Fibroblast of skin of left quadriceps (primary cell): Measurements from ENCODE around the gene GRWD1.

Experiments used
- DNase-seq, 2 experiments: peaks; one replicate each; pipeline ENCODE4 v3.0.0-alpha.2; 2013; ENCODE audit warnings: low read depth in 2 of 2

Gene GRWD1

DNA sequence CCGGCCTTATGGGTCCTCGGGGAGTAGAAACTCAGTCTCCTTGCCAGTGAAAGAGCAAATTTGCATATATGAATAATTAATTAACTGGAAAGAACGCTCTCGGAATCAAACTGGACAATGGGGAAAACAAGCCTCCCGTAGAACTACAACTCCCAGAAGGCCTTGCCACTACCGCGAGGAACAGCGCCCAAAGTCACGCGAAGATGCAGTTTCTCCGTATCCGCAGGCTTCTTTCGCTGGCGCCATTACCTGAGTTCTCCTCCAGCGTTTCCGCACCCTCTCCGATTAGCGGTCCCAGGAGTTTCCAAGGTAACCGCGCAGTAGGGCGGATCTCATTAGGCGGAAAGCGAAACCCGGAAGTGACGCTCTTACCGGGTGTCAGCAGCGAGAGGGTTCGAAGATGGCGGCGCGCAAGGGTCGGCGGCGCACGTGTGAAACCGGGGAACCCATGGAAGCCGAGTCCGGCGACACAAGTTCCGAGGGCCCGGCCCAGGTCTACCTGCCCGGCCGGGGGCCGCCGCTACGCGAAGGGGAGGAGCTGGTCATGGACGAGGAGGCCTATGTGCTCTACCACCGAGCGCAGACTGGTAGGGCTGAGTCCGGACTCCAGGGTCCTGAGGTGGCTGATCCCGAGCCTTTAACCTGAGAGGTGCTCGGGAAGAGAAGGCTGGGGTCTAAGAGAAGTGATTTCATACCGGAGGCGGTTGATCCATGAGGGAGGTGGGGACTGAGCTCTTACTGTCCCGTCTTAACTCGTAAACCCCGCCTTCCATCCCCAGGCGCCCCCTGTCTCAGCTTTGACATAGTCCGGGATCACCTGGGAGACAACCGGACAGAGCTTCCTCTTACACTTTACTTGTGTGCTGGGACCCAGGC is at the start of gene GRWD1:
Gene GRWD1, plus strand, starts transcription at position 378 of the 876 bp plus-strand sequence. Its CDS starts 23 bp downstream, at position 401.
- peak; percentile 92 to 93 for DNase-seq

DNA sequence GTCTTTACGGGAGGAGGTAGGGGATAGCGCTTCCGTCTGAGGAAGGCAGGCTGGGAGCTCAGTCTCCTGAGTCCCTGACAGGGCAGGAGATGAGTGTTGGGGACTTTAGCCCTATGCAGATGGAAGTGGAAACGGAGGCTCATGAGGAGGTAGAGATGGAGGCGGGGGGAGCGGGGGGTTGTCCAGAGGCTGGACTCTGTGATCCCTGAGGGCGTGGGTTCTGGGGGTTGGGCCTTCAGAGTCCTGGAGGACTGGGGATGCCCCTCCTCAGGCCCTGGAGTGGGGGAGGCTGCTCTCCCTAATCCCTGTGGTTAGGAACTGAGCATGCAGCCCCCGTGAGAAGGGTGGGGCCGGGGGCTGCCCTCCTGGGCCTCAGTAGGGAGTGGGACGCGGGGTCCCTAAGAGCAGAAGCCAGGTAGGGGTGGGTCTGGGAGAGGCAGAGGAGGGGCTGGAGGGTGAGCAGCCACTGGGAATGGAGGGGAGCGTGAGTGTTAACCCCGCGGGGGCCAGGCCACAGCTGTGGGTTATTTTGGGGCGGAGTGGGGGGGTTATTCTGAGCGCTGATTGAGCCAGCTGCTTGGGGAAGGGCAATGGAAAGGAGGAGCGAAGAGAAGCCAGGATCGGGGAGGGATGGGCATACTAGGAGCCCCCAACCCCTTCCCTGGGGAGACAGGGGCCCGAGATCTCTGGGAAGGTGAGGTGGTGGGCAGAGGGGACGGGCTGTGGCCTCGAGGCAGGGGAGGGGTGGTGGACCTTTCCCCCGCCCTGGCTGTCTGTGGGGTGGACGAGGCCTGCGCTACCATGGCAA is 49.6 kb upstream of the GRWD1 start:
- DNase-seq, result no peak

DNA sequence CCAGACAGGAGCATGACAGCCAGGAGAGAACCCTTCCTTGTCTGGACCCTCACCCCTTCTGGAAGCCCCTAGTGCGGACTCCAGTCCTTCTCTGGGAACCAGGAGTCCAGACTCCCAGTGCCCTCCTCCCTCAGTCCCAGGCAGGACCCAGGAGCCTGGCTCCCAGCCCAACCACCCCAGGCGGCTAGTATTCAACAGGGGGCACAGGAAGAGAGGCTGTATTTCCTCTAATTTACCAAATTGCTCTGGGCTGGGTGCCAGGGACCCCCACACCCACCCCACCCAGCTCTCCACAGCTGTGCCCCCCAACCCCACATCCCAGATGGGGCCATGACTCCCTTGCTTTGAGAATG is 49.0 kb upstream of the GRWD1 start:
- no peak for DNase-seq

DNA sequence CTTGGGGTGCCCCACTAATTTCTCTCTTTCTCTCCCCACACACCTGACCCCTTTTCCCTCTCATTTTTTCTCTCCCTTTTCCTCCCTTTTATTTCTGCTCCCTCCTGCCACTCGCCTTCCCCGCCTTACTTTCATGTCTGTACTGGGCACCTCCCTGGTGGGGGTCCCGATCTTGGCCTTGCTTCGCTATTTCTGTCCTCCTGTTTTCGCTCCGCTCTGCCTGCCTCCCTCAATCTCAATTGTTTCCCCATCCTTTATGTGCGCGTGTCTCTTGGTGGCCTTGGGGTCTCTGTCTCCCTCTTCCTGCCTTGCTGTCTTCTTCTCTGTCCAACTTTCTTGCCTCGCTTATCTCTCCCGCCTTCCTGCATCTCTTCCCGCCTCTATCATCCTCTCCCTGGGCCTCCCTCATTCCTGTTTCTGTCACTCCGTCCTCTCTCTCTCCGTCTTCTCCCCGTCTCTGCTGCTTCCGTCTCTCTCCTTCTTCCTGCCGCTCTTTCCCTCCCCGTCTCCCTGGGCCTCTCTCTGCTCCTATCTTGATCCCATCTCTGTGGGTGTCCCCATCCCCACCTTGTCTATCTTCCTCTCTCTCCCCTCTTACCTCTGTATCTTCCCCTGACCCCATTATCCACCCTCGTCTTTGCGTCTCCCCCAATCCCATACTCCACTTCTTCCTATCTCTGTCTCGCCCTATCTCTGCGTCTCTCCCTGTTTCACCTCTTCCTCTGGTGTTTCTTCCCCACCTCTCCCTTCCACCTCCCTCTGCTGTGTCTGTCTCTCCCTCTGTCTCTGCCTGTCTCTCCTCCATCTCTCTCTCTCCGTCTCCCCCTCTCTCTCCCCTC is 48.3 kb upstream of the GRWD1 start:
- no peak for DNase-seq

DNA sequence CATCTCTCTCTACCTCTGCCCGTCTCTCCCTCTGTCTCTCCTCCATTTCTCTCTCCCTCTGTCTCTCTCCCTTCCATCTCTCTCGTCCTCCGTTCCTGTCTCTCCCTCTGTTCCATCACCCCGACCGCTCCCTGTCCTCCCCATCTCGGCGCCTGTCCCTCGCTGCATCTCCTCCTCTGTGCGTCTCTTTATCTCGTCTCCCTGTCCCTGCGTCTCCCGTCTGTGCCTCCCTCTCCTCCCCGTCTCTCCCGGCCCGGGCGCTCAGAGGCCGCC is 47.7 kb upstream of the GRWD1 start:
- DNase-seq, result no peak

DNA sequence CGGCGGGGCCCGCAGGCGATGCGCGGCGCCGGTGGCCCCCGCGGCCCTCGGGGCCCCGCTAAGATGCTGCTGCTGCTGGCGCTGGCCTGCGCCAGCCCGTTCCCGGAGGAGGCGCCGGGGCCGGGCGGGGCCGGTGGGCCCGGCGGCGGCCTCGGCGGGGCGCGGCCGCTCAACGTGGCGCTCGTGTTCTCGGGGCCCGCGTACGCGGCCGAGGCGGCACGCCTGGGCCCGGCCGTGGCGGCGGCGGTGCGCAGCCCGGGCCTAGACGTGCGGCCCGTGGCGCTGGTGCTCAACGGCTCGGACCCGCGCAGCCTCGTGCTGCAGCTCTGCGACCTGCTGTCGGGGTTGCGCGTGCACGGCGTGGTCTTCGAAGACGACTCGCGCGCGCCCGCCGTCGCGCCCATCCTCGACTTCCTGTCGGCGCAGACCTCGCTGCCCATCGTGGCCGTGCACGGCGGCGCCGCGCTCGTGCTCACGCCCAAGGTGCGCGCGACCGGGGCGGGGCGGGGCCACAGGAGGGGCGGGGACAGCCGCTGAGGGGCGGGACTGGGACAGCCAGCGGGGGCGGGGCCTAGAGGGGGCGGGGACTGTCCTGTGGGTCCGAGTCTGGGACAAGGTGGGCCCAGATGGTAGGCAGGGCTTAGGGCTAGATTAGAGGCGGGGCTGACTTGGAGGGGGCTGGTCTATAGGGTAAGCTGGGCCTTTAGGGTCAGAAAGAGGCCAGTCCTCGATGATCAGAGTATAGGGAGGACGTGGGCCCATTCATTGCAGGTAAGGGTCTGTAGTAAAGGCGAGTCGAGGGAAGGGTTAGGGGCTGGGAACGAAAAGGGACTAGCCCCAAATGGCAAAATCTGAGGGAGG is 47.2 kb upstream of the GRWD1 start:
- DNase-seq, result peak; percentile 65 to 68

DNA sequence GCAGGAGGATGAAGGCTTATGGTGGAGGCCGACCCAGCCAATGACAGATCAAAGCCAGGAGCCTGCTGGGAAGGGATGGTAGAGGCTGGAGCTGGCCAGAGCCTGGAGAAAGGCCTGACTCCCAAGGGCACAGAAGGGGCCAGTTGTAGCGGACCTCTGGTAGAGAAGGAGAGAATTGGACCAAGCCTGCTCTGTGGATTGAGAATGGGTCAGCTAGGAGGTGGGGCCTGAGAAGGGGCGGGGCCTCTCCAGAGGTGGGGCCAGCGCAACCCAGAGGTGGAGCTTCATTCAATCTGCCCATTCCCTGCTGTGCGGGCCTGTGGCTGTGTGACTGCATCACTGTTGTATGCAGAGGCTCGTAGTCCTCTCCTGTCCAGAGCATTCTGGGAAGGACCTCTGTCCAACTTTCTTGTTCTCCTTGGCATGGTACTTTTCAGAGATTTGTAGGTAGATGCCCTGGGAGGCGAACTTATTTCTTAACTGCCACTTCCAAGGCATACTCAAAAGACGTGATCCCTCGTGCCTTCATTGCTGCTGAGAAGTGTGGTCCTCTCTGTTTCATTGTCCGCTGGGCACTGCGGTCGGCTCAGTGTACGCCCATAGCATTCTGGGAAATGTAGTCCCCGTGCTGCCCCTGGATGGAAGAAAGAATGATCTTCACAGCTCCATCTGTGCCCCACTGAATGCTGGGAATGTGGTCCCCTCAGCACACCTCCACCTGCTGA is 45.6 kb upstream of the GRWD1 start:
- no peak for DNase-seq

DNA sequence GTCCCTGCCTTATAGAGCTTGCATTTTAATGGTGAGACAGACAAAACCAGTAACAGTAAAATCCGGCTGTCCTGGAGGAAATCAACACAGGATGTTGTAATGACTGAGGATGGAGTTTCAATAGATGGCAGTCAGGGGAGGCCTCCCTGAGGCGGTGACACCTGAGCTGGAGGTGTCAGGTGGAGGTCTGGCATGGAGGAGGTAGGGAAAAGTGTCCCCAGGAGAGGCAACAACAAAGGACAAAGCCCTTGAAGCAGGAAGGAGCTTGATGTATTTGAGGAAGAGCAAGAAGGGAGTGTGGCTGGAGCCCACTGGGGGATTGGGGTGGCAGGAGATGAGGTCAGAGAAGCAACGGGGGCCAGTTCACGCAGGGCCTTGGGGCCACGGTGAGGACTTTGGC is 44.5 kb upstream of the GRWD1 start:
- DNase-seq, result no peak

DNA sequence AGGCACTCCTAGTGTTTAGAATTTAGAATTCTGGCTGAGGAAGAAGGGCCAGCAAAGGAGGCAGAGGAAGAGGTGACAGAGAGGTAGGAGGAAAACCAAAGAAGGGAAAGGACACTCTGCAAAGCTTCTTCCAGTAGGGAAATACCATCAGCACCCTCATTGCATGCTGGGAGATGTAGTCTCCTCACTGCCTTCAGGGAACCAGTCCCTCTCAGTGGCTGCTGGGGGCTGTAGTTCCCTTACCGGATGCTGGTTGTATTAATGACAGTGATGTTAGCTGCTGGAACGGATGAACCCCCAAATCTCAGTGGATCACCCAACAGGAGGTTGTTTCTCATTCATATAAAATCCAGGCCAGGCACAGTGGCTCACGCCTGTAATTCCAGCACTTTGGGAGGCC is 42.2 kb upstream of the GRWD1 start:
- no peak for DNase-seq

DNA sequence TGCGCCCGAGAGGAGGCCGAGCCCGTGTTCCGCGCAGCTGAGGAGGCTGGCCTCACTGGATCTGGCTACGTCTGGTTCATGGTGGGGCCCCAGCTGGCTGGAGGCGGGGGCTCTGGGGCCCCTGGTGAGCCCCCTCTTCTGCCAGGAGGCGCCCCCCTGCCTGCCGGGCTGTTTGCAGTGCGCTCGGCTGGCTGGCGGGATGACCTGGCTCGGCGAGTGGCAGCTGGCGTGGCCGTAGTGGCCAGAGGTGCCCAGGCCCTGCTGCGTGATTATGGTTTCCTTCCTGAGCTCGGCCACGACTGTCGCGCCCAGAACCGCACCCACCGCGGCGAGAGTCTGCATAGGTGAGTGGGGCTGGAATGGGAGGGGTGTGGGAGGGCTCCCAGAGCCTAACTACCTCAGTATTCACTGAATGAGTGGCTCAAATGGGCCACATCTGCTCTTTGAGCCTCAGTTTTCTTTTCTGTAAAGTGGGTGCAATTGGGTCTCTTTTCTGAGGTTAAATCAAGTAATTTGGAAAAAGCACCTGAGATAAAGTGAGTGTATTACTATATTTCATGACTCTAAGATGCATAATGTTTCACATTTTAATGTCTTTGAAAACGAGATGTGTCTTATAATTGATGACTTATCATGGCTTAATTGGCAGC is 40.6 kb upstream of the GRWD1 start:
- DNase-seq, result no peak

DNA sequence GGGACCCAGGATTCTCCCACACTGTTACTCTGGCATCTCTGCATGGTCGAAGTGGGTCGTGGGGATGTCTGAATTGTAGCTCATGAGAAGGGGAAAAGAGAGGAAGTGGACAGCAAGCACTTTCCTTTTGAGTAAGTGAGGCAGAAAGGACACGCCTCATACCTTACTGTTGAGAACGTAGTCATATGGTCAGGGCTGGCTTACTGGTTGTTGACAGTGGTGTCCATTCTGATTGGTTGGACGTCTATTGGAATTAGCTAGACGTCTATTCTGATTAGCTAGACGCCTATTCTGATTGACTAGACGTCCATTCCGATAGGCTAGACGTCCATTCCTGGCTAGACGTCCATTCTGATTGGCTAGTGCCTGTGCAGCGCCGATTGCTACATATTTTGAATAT is 39.9 kb upstream of the GRWD1 start:
- DNase-seq, result no peak

DNA sequence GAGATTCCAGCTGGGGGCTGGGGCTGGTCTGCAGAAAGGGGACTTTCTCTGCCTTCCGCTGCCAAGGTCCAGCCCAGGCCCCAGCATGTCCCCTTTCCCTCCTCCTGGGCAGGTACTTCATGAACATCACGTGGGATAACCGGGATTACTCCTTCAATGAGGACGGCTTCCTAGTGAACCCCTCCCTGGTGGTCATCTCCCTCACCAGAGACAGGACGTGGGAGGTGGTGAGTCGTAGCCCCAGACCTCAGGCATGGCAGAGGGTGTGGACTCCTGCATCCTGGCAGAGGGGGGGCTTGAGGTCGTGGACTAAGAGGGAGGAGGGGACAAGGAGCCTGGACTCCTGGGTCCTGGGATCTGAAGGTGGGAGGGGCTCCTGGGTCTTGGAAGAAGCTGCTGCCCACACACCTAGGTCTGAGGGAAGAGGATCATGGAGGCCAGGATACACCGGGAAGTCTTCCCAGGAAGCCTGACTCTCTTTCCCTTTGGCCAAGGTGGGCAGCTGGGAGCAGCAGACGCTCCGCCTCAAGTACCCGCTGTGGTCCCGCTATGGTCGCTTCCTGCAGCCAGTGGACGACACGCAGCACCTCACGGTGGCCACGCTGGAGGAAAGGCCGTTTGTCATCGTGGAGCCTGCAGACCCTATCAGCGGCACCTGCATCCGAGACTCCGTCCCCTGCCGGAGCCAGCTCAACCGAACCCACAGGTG is 31.8 kb upstream of the GRWD1 start:
- no peak for DNase-seq

DNA sequence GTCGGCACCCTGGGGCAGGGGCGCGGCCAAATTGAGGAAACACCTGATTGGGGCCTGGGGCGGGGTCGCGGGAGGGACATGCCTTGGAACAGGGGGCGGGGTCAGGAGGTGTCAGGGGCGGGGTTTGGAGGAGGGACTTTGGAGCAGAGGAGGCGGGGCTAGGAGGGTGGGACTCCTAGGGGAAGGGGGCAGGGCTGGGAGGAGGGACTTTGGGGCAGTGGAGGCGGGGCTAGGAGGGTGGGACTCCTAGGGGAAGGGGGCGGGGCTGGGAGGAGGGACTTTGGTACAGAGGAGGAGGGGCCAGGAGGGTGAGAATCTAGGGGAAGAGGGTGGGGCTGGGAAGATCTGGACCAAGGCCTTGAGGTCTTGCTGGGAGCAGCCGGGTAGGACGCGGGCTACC is 30.4 kb upstream of the GRWD1 start:
- DNase-seq, result no peak

DNA sequence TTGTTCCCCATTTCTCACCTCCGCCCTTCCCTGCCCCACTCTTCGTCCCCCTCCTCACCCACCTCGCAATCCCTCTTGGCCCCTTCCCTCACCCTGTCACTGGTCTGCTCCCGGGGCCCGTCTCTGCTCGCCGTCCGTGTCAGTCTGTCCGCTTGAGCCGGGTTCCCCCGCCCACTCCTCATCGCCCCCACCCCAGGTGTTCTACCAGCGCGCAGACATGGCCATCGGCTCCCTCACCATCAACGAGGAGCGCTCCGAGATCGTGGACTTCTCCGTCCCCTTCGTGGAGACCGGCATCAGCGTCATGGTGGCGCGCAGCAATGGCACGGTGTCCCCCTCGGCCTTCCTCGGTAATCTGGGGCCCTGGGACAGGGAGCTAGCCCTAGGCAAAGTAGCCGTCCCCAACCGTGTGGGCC is 30.0 kb upstream of the GRWD1 start:
- DNase-seq, result no peak

DNA sequence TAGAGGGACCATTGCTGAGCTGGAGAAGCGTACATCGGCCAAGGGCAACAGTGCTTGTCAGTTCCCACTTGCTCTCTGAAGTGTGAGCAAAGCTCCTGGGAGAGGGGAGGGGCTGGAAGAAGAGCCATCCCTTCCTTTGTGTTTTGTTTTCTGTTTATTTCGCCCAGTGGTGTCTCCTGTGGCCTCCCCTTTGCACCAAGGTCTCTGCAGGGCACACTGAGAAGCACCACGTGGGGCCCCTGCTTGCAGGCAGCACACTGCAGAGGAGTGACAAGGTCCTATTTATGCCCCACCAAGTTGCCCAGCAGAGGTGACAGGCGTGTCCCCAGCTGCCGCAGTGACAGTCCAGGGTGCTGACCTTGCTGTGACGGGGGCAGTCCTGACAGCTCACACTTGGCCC is 28.4 kb upstream of the GRWD1 start:
- DNase-seq, result no peak

DNA sequence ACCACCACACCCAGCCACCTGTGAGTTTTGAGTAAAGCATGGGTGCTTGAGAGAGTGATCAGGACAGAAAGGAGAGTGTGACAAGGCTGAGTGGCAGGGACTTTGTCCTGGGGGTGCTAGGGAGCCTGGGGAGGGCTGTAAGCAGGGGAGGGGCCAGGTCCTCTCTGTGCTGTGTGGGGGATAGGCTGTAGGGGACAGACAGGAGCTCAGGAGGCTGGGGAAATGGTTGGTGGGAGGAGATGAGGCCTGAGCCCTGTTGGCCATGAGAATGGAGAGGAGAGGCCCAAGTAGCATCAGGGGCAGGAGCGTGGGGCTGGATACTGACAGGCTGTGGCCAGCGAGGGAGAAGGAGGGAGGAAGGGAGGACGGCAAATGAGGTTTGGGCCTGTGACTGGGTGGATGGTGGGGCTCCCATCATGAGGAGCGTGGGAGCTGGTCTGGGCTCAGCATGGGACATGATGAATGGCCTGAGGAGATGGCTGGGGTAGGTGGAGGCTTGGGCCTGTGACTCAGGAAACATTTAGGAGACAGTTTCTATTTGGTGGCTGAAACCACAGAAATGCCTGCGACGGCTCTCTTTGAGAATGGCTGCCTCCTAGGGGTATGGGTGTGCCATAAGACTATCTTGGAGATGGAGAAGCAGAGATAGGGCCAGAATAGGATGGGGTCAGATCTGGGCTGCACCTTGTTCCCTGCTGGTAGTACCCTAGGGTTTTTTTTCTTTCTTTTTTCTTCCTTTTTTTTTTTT is 27.3 kb upstream of the GRWD1 start:
- no peak for DNase-seq

DNA sequence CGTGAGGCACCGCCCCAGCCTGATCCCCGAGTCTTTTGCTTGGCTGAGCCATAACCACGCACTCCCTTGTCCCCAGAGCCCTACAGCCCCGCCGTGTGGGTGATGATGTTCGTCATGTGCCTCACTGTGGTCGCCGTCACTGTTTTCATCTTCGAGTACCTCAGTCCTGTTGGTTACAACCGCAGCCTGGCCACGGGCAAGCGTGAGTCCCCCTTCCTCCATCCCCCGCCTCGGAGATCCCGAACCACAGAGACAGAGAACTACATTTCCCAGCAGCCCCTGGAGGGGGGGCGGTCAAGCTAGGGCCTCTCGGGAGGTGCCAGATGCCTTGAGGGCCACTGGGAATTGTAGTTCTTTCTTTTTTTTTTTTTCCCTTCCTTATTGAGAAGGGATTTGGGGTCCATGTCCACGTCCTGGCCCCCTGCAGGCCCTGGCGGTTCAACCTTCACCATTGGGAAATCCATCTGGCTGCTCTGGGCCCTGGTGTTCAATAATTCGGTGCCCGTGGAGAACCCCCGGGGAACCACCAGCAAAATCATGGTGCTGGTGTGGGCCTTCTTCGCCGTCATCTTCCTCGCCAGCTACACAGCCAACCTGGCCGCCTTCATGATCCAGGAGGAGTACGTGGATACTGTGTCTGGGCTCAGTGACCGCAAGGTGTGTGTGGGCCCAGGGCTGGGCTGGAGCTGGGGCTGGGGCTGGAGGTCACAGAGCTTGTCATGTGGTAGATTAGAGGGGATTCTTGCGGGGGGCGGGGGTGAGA is 26.4 kb upstream of the GRWD1 start:
- DNase-seq, result no peak

DNA sequence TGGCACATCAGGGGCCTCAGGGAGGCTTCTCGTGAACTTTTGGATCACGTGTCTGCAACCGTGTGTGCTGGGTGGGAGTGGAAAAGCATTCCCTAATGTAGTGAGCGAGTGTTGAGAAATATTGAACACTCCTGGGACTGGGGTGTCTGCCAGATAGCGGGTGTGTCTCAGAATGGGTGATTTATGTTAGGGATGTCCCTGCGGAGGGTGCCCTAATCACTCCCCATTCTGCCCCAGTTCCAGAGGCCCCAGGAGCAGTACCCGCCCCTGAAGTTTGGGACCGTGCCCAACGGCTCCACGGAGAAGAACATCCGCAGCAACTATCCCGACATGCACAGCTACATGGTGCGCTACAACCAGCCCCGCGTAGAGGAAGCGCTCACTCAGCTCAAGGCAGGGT is 24.2 kb upstream of the GRWD1 start:
- DNase-seq, result no peak
